DOHH2 (cell line): ENCODE measurements around the gene DNAL4.

ENCODE experiments used
- CTCF ChIP-seq: fragments of 200-600 bp; sonication (generic); IDR thresholded peaks from one replicate; pipeline ENCODE4 v1.5.1; 2014; ENCODE audit warnings: antibody characterized with exemption, mild to moderate bottlenecking, low read depth, low read length; ENCODE audit not compliant: poor library complexity, severe bottlenecking
- EZH2phosphoT487 ChIP-seq: fragments of 200-600 bp; sonication (generic); IDR thresholded peaks from 2 replicates; pipeline ENCODE4 v1.6.1; 2017; ENCODE audit warnings: borderline replicate concordance, mild to moderate bottlenecking, antibody characterized with exemption, low read length, moderate library complexity, mixed read lengths

- TF ChIP-seq CTCF (no peak), EZH2phosphoT487 (no peak)
Measured at GRCh38 chr22:38788846-38789245, 5.1 kb downstream of the DNAL4 start.
